ENCODE results near the gene RNF169. TPM values are rescaled to one million over a fixed set of nuclear protein-coding genes. Genes with fewer than 3 reads are reported as not detected.

RNF169 gene
- total and polyA plus RNA-seq, 4 donors = 4.4 to 34.8 (median 12.7) TPM

DNA sequence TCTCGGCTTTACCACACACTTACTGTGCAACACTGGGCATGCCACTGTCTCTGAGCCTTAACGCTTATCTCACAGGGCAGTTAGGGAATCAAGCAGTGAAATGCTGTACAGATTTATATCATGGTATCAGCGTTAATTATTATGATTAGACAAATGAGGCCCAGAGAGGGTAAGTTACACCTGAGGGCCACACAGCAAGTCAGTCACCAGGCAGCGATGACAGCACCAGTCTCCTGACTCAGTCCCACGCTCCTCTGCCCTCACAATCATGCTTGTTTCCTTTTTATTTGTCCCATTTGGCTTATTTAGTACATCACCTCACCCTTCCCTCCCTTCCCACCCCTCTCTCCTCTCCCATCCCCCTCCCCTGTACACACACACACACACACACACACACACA lies 29.6 kb upstream of the RNF169 start:
- no peak overlapping the region for H3K9ac ChIP-seq (ENCODE audit: insufficient read depth in 1 of 2, low read length in 2 of 2)
- ATAC-seq (ENCODE audit: insufficient read depth, low FRiP score) = no peak
- DNase-seq = no peak
- 92 to 96% methylated on average over 5 of the region's 5 CpGs for WGBS, 2 donors
- no peaks in the 10 kb centered on the region for H3K9me3 ChIP-seq (ENCODE audit: control insufficient read depth in 4 of 4, insufficient read depth in 3 of 4, low read length in 3 of 4)
- peaks cover 0 to 3% (median 0%) of the 10 kb centered on the region in 3 donors for H3K27me3 ChIP-seq (ENCODE audit: control insufficient read depth in 3 of 3, insufficient read depth in 3 of 3, low read length in 2 of 3)
- TF ChIP-seq, protein P1, sequence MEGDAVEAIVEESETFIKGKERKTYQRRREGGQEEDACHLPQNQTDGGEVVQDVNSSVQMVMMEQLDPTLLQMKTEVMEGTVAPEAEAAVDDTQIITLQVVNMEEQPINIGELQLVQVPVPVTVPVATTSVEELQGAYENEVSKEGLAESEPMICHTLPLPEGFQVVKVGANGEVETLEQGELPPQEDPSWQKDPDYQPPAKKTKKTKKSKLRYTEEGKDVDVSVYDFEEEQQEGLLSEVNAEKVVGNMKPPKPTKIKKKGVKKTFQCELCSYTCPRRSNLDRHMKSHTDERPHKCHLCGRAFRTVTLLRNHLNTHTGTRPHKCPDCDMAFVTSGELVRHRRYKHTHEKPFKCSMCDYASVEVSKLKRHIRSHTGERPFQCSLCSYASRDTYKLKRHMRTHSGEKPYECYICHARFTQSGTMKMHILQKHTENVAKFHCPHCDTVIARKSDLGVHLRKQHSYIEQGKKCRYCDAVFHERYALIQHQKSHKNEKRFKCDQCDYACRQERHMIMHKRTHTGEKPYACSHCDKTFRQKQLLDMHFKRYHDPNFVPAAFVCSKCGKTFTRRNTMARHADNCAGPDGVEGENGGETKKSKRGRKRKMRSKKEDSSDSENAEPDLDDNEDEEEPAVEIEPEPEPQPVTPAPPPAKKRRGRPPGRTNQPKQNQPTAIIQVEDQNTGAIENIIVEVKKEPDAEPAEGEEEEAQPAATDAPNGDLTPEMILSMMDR (IDR thresholded peaks at IDR 0.05; ENCODE audit: control extremely low read depth, extremely low read depth) = no peak
- H3K27ac ChIP-seq (ENCODE audit: low read depth in 1 of 2, low read length in 1 of 2) = no peak overlapping the region
- peaks cover 0 to 40% (median 10%) of the 10 kb centered on the region in 5 donors for H3K4me1 ChIP-seq (ENCODE audit: control insufficient read depth in 5 of 5, insufficient read depth in 5 of 5, low read length in 5 of 5)
- no peaks in the 10 kb centered on the region for H3K36me3 ChIP-seq (ENCODE audit: control insufficient read depth in 4 of 4, insufficient read depth in 4 of 4, low read length in 4 of 4)
- H3K4me3 ChIP-seq = no peak overlapping the region

DNA sequence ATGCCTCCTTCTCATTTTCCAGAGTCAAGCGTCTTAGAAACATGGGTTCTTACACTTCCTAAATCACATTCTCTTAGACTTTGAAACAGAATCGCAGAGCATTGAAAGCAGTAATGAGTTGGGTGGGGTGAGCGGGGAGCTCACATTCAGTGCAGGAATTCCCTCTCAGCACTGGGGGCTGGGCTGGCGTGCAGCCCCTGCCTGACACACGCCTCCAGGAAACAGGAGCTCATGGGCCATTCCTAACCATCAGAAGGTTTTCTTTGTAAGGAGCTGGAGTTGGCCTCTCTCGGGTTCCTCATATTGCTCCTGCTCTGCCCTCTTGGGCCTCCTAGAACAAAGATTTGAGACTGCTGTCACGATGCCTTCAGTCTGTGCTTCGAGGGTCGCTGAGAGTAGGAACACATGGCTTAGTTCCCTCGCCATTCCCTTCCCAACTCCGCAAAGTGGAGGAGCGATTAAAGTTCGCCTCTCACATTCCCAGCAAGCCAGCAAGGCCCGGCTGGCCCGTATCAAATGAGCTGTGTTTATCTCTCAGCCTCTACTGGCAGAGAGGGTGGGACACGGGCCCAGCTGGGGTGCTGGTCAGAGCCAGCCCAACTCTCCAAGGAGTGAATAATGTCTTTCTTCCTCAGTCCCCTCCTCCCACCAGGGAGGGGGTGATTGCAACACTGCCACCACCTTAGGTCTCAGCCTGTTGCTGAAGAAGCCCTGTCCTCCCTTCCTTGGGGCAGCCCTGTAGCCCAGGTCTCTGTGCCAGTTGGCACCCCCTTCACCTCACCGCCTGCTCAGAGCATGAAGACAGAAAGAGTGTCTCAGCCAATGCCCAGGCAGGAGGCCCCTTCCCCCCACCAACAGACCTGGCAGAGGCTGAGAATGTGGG lies 27.8 kb upstream of the RNF169 start:
- 70 to 76% methylated on average over 17 of the region's 17 CpGs for WGBS, 2 donors
- Histone ChIP-seq H3K27me3 (ENCODE audit: control insufficient read depth in 3 of 3, insufficient read depth in 3 of 3, low read length in 2 of 3) (peaks cover 0 to 3% (median 0%) of the 10 kb centered on the region in 3 donors), H3K36me3 (ENCODE audit: control insufficient read depth in 4 of 4, insufficient read depth in 4 of 4, low read length in 4 of 4) (no peaks in the 10 kb centered on the region), H3K4me1 (ENCODE audit: control insufficient read depth in 5 of 5, insufficient read depth in 5 of 5, low read length in 5 of 5) (peaks cover 0 to 40% (median 10%) of the 10 kb centered on the region in 5 donors), H3K9ac (ENCODE audit: insufficient read depth in 1 of 2, low read length in 2 of 2) (no peak overlapping the region), H3K4me3 (no peak overlapping the region), H3K9me3 (ENCODE audit: control insufficient read depth in 4 of 4, insufficient read depth in 3 of 4, low read length in 3 of 4) (no peaks in the 10 kb centered on the region), H3K27ac (ENCODE audit: low read depth in 1 of 2, low read length in 1 of 2) (no peak overlapping the region)
- DNase-seq (peak; percentile 93 to 97 (median 96)), ATAC-seq (ENCODE audit: insufficient read depth, low FRiP score) (no peak)
- TF ChIP-seq, protein P1 (IDR thresholded peaks at IDR 0.05; ENCODE audit: control extremely low read depth, extremely low read depth) = no peak

DNA sequence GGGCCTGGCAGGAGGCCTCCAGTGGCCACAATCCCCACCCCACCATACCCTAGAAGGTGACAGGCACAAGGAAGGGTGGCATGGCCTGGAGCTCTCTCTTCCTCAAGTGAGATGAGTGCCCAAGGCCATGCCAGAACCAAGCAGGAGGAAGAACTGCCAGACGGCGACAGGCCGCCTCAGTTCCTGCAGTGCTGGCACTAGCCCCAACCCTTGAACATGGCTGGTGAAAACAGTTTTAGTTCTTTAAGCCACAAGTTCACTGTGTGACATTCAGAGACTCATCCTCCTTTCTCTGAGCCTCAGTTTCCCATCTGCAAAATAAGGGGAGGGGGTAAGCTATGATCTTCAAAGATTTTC lies 27.2 kb upstream of the RNF169 start:
- DNase-seq = peak in 1 of 3 donors; percentile 24
- H3K9ac ChIP-seq (ENCODE audit: insufficient read depth in 1 of 2, low read length in 2 of 2) = no peak overlapping the region
- H3K4me3 ChIP-seq = no peak overlapping the region
- H3K36me3 ChIP-seq (ENCODE audit: control insufficient read depth in 4 of 4, insufficient read depth in 4 of 4, low read length in 4 of 4) = no peaks in the 10 kb centered on the region
- no peak overlapping the region for H3K27ac ChIP-seq (ENCODE audit: low read depth in 1 of 2, low read length in 1 of 2)
- TF ChIP-seq, protein P1 (IDR thresholded peaks at IDR 0.05; ENCODE audit: control extremely low read depth, extremely low read depth) = no peak
- H3K4me1 ChIP-seq (ENCODE audit: control insufficient read depth in 5 of 5, insufficient read depth in 5 of 5, low read length in 5 of 5) = peaks cover 0 to 40% (median 10%) of the 10 kb centered on the region in 5 donors
- H3K9me3 ChIP-seq (ENCODE audit: control insufficient read depth in 4 of 4, insufficient read depth in 3 of 4, low read length in 3 of 4) = no peaks in the 10 kb centered on the region
- ATAC-seq (ENCODE audit: insufficient read depth, low FRiP score) = no peak
- 81 to 84% methylated on average over 3 of the region's 3 CpGs for WGBS, 2 donors
- peaks cover 0 to 3% (median 0%) of the 10 kb centered on the region in 3 donors for H3K27me3 ChIP-seq (ENCODE audit: control insufficient read depth in 3 of 3, insufficient read depth in 3 of 3, low read length in 2 of 3)
